ENCODE results near the gene TOMM7. TPM values are rescaled to one million over a fixed set of nuclear protein-coding genes. Genes with fewer than 3 reads are reported as not detected.
A peak's percentile ranks its signal among the peaks of the same experiment; 100 is the strongest.

TOMM7 gene
- total and polyA plus RNA-seq, 10 of the 15 experiments (the other 5 are each of a cell fraction or from before 2014, with no cell fraction given) = 151 to 1,497 (median 322) TPM

DNA sequence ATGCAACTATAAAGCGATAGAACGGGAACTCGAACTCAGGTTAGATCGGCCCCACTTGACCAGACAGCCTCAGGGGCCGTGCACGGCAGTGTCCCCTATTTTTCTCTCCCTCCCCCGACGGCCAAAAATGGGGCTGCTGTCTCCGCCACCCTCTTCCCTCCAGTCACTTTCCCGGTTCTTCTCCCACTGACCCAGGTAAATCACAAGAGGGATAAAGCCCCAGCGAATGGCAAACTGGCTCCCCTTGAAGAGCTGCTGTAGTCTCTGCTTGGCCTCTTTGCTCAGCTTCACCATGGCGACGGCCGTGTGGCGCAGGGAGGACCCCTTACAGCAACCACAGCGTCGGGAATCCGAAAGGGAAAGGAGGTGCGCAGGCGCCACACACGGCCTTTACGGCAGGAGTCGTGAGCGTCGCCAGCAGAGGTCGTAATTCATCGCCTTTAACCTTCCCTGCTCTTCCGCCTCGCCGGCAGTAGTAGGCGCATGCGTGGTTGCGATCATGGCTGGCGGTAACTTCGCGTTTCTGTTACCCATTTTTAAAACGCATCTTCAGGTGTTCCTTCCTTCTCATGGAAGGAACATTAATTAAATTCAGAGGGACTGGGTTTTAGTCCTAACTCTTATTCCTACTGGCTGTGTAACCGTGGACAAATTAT, at the start of gene TOMM7 (continued):
- TF ChIP-seq CREM (IDR thresholded peaks at IDR 0.05; ENCODE audit: low read depth) (peak; percentile 67; the same call in 1 of the 2 replicates), TAF1 (IDR thresholded peaks at IDR 0.05; ENCODE audit: borderline replicate concordance, low read depth, low read length) (peak; percentile 84; the same call in 1 of the 2 replicates), POLR2A (IDR thresholded peaks at IDR 0.05; ENCODE audit: low read depth, low read length) (peak; percentile 89), POLR2AphosphoS5 (IDR thresholded peaks at IDR 0.05; ENCODE audit: low read length) (peak; percentile 90), ZNF384 (IDR thresholded peaks at IDR 0.05; ENCODE audit: borderline replicate concordance, low read depth, low read length) (no peak), SKIL (IDR thresholded peaks at IDR 0.05; ENCODE audit: low read depth, poor library complexity, severe bottlenecking) (no peak), KLF5 (IDR thresholded peaks at IDR 0.05; ENCODE audit: partially characterized antibody) (peak; percentile 76), ATF7 (IDR thresholded peaks at IDR 0.05; ENCODE audit: low read depth) (no peak), CHD2 (IDR thresholded peaks at IDR 0.05; ENCODE audit: borderline replicate concordance, low read depth, low read length) (no peak), PKNOX1 (IDR thresholded peaks at IDR 0.05) (no peak), FOS (IDR thresholded peaks at IDR 0.05; ENCODE audit: borderline replicate concordance, extremely low read depth, insufficient read length) (no peak), CREB1 (IDR thresholded peaks at IDR 0.05; ENCODE audit: low read depth) (peak; percentile 70; the same call in 1 of the 2 replicates), IKZF2 (IDR thresholded peaks at IDR 0.05) (peak; percentile 16 to 62; a peak in 1 of 4 replicates), RELA (IDR thresholded peaks at IDR 0.05; ENCODE audit: borderline replicate concordance, partially characterized antibody) (peak; percentile 56), HDAC2 (IDR thresholded peaks at IDR 0.05) (no peak), NFYB (IDR thresholded peaks at IDR 0.05; ENCODE audit: insufficient read depth, low read depth, low read length) (no peak), SIN3A (IDR thresholded peaks at IDR 0.05; ENCODE audit: low read depth, low read length) (0 out of 2 replicates have a peak, but pooled peaks have one; percentile 26), E4F1 (IDR thresholded peaks at IDR 0.05; ENCODE audit: borderline replicate concordance, partially characterized antibody) (peak; percentile 99), TCF12 (IDR thresholded peaks at IDR 0.05; ENCODE audit: low read depth, low read length) (0 out of 2 replicates have a peak, but pooled peaks have one; percentile 17), SMARCA5 (IDR thresholded peaks at IDR 0.05) (no peak)
- TF ChIP-seq, protein P1, sequence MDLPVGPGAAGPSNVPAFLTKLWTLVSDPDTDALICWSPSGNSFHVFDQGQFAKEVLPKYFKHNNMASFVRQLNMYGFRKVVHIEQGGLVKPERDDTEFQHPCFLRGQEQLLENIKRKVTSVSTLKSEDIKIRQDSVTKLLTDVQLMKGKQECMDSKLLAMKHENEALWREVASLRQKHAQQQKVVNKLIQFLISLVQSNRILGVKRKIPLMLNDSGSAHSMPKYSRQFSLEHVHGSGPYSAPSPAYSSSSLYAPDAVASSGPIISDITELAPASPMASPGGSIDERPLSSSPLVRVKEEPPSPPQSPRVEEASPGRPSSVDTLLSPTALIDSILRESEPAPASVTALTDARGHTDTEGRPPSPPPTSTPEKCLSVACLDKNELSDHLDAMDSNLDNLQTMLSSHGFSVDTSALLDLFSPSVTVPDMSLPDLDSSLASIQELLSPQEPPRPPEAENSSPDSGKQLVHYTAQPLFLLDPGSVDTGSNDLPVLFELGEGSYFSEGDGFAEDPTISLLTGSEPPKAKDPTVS (IDR thresholded peaks at IDR 0.05; ENCODE audit: low read depth, low read length) = 0 out of 2 replicates have a peak, but pooled peaks have one; percentile 60
- TF ChIP-seq, protein P2, sequence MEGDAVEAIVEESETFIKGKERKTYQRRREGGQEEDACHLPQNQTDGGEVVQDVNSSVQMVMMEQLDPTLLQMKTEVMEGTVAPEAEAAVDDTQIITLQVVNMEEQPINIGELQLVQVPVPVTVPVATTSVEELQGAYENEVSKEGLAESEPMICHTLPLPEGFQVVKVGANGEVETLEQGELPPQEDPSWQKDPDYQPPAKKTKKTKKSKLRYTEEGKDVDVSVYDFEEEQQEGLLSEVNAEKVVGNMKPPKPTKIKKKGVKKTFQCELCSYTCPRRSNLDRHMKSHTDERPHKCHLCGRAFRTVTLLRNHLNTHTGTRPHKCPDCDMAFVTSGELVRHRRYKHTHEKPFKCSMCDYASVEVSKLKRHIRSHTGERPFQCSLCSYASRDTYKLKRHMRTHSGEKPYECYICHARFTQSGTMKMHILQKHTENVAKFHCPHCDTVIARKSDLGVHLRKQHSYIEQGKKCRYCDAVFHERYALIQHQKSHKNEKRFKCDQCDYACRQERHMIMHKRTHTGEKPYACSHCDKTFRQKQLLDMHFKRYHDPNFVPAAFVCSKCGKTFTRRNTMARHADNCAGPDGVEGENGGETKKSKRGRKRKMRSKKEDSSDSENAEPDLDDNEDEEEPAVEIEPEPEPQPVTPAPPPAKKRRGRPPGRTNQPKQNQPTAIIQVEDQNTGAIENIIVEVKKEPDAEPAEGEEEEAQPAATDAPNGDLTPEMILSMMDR (IDR thresholded peaks at IDR 0.05 in 2 of 3, conservative IDR thresholded peaks at IDR 0.05 in 1 of 3; ENCODE audit: control insufficient read depth in 2 of 3, extremely low read depth in 1 of 3, insufficient read depth in 1 of 3, low read depth in 3 of 3, low read length in 3 of 3) = peak; percentile 35 to 61 (median 36); a peak in 4 of 6 replicates
